HCT116 (cell line): ENCODE data around the gene ATG101. TPM values are rescaled to one million over a fixed set of nuclear protein-coding genes. Genes with fewer than 3 reads are reported as not detected.

ENCODE experiments used
- ATAC-seq: fragments of 200-7000 bp; cut with Tn5 transposase; 2 replicates; pipeline ENCODE4 v1.9.1; 2020; ENCODE audit warnings: mild to moderate bottlenecking, moderate library complexity
- BruUV-seq: library from RNA; stranded (reverse); fragments of 400-500 nt; replicated peaks from 2 replicates; lab custom pipeline; 2021; lab: Mats Ljungman, UMichigan
- CTCF ChIA-PET: fragments of 300-600 bp; sonication (Branson Sonifier 250); formaldehyde crosslinking; loops from one replicate; lab custom pipeline; 2021; ENCODE audit warnings: antibody characterized with exemption; lab: Charles Lee
- POLR2A ChIA-PET: fragments of 300-600, 350-600 bp; sonication (Branson Sonifier 250); formaldehyde crosslinking; loops from one replicate; lab custom pipeline; 2021; ENCODE audit warnings: antibody characterized with exemption; lab: Charles Lee
- RAD21 ChIA-PET, 2 experiments: fragments of 300-600 bp; sonication (Branson Sonifier 250); formaldehyde crosslinking; loops; one replicate each; lab custom pipeline; 2023; ENCODE audit warnings: low total read pairs in 2 of 2; ENCODE audit not compliant: uncharacterized antibody in 2 of 2, unreplicated experiment in 2 of 2, low non-redundant PET in 1 of 2; lab: Charles Lee
- DNase-seq: peaks from one replicate; pipeline ENCODE4 v3.0.0-alpha.2; 2010; ENCODE audit warnings: low read depth, low spot score
- H2AFZ ChIP-seq: fragments of 200-600 bp; shearing (Covaris generic), sonication (generic); 2 replicates; pipeline ENCODE4 v1.6.1; 2017; ENCODE audit warnings: low read depth, mixed run types, mixed read lengths, antibody characterized with exemption, low read length; ENCODE audit not compliant: poor library complexity, severe bottlenecking
- H3K27ac ChIP-seq: 2 replicates; pipeline ENCODE4 v1.5.1; 2012; ENCODE audit warnings: low read depth, low read length
- H3K27me3 ChIP-seq: fragments of 200-600 bp; sonication (generic); 2 replicates; pipeline ENCODE4 v1.6.1; 2016; ENCODE audit warnings: mixed run types, low read length, mixed read lengths; ENCODE audit not compliant: insufficient read depth
- H3K36me3 ChIP-seq, 2 experiments: fragments of 200-500 bp in 1 of 2; fragments of 200-600 bp in 1 of 2; sonication (Bioruptor generic) in 1 of 2; sonication (generic) in 1 of 2; 2 replicates each; pipeline versions ENCODE4 v1.5.1 to v1.6.1; 2014 to 2016; ENCODE audit warnings: low read length in 2 of 2, inconsistent platforms in 1 of 2, mixed read lengths in 1 of 2, mixed run types in 1 of 2; ENCODE audit not compliant: insufficient read depth in 2 of 2, control insufficient read depth in 1 of 2
- H3K4me1 ChIP-seq, 2 experiments: fragments of 200-600 bp in 1 of 2; sonication (generic) in 1 of 2; 2 replicates each; pipeline versions ENCODE4 v1.5.1 to v1.6.1; 2012 to 2017; ENCODE audit warnings: low read length in 2 of 2, inconsistent platforms in 1 of 2, mild to moderate bottlenecking in 1 of 2, mixed read lengths in 1 of 2, mixed run types in 1 of 2, moderate library complexity in 1 of 2; ENCODE audit not compliant: insufficient read depth in 2 of 2, control insufficient read depth in 1 of 2
- H3K4me2 ChIP-seq: fragments of 200-600 bp; sonication (generic); 2 replicates; pipeline ENCODE4 v1.6.1; 2017; ENCODE audit warnings: mixed run types, low read length, mixed read lengths
- H3K4me3 ChIP-seq, 2 experiments: fragments of 200-600 bp in 1 of 2; sonication (generic) in 1 of 2; replicated peaks in 1 of 2; 2 replicates each; pipeline ENCODE4 v1.5.1; 2011 to 2016; ENCODE audit warnings: low read length in 2 of 2, control low read depth in 1 of 2, low read depth in 1 of 2, mild to moderate bottlenecking in 1 of 2, mixed read lengths in 1 of 2, mixed run types in 1 of 2
- H3K79me2 ChIP-seq: fragments of 200-600 bp; sonication (generic); 2 replicates; pipeline ENCODE4 v1.6.1; 2017; ENCODE audit warnings: mild to moderate bottlenecking, mixed run types, low read length, moderate library complexity, mixed read lengths; ENCODE audit not compliant: insufficient read depth
- H3K9ac ChIP-seq: fragments of 200-600 bp; sonication (generic); 2 replicates; pipeline ENCODE4 v1.6.1; 2016; ENCODE audit warnings: low read length, mixed read lengths
- H3K9me2 ChIP-seq: fragments of 200-600 bp; sonication (generic), shearing (Covaris generic); 2 replicates; pipeline ENCODE4 v1.6.1; 2017; ENCODE audit warnings: mixed run types, mild to moderate bottlenecking, moderate library complexity; ENCODE audit not compliant: insufficient read depth
- H3K9me3 ChIP-seq, 2 experiments: fragments of 200-500 bp in 1 of 2; fragments of 200-600 bp in 1 of 2; sonication (Bioruptor generic) in 1 of 2; sonication (generic) in 1 of 2; 2 replicates each; pipeline ENCODE4 v1.6.1; 2014 to 2017; ENCODE audit warnings: low read length in 2 of 2, mixed read lengths in 2 of 2, inconsistent platforms in 1 of 2, low read depth in 1 of 2, mild to moderate bottlenecking in 1 of 2, mixed run types in 1 of 2, moderate library complexity in 1 of 2; ENCODE audit not compliant: control insufficient read depth in 1 of 2, insufficient read depth in 1 of 2
- H4K20me1 ChIP-seq: fragments of 200-600 bp; sonication (generic), shearing (Covaris generic); 2 replicates; pipeline ENCODE4 v1.6.1; 2017; ENCODE audit warnings: mixed run types, mild to moderate bottlenecking, moderate library complexity; ENCODE audit not compliant: insufficient read depth
- ATF3 ChIP-seq: IDR thresholded peaks from 2 replicates; pipeline ENCODE4 v1.6.1; 2012
- CBX3 ChIP-seq: IDR thresholded peaks from 2 replicates; pipeline ENCODE4 v1.6.1; 2012; ENCODE audit warnings: low read depth
- CEBPB ChIP-seq: IDR thresholded peaks from 2 replicates; pipeline ENCODE4 v1.6.1; 2012; ENCODE audit warnings: low read depth
- CTCF ChIP-seq, 3 experiments: fragments of 200-600 bp in 1 of 3; sonication (generic) in 1 of 3; IDR thresholded peaks in 2 of 3; conservative IDR thresholded peaks in 1 of 3; 2 replicates each; pipeline ENCODE4 v1.5.1; 2012 to 2017; ENCODE audit warnings: low read depth in 2 of 3, low read length in 2 of 3, antibody characterized with exemption in 1 of 3, borderline replicate concordance in 1 of 3, control low read depth in 1 of 3, mild to moderate bottlenecking in 1 of 3, mixed read lengths in 1 of 3, mixed run types in 1 of 3, moderate library complexity in 1 of 3; ENCODE audit not compliant: insufficient read depth in 1 of 3
- EZH2 ChIP-seq: fragments of 200-600 bp; sonication (generic); IDR thresholded peaks from 2 replicates; pipeline ENCODE4 v1.6.1; 2017; ENCODE audit warnings: antibody characterized with exemption, mixed run types
- MAX ChIP-seq: IDR thresholded peaks from 2 replicates; pipeline ENCODE4 v1.6.1; 2012
- POLR2A ChIP-seq: IDR thresholded peaks from 2 replicates; pipeline ENCODE4 v1.7.0; 2011; ENCODE audit warnings: borderline replicate concordance; ENCODE audit not compliant: insufficient read depth, insufficient read length; ENCODE audit errors: extremely low read depth
- POLR2AphosphoS5 ChIP-seq: IDR thresholded peaks from 2 replicates; pipeline ENCODE4 v1.6.1; 2011; ENCODE audit warnings: mild to moderate bottlenecking, low read depth, low read length, moderate library complexity
- RAD21 ChIP-seq: IDR thresholded peaks from 2 replicates; pipeline ENCODE4 v1.6.1; 2012; ENCODE audit warnings: low read depth, mild to moderate bottlenecking
- SIN3A ChIP-seq: IDR thresholded peaks from 2 replicates; pipeline ENCODE4 v1.6.1; 2012; ENCODE audit warnings: low read depth
- SP1 ChIP-seq: IDR thresholded peaks from 2 replicates; pipeline ENCODE4 v1.6.1; 2012; ENCODE audit warnings: low read depth
- SRF ChIP-seq: IDR thresholded peaks from 2 replicates; pipeline ENCODE4 v1.6.1; 2012; ENCODE audit warnings: low read depth
- TCF7L2 ChIP-seq: IDR thresholded peaks from 2 replicates; pipeline ENCODE4 v1.7.0; 2011; ENCODE audit warnings: borderline replicate concordance, inconsistent platforms; ENCODE audit not compliant: insufficient read depth, insufficient read length; ENCODE audit errors: extremely low read depth
- intact Hi-C: fragments of 100-400 bp; cut with micrococcal nuclease; formaldehyde crosslinking; loops from 2 replicates; pipeline ENCODE4 v1.10.0; 2022
- total RNA-seq: library from RNA; stranded (reverse); gene quantifications from one replicate; pipeline ENCODE4 v1.2.1, GENCODE V29; 2021; ENCODE audit not compliant: unreplicated experiment

Gene ATG101
- total RNA-seq, 1 experiment from 2014 or later: 49.2 TPM

GRCh38 chr12:52044292-52044983 lies 25.3 kb upstream of the ATG101 start:
- RAD21 ChIA-PET: no interaction called here

More at GRCh38 chr12:52044292-52044983, 25.3 kb upstream of the ATG101 start:
- Histone ChIP-seq H3K4me3 (no peak overlapping the region), H2AFZ (no peak overlapping the region), H3K27ac (no peak overlapping the region), H4K20me1 (no peaks in the 10 kb centered on the region), H3K9ac (no peak overlapping the region), H3K4me2 (no peak overlapping the region), H3K36me3 (no peaks in the 10 kb centered on the region), H3K4me1 (peaks cover 0 to 21% of the 10 kb centered on the region in 2 experiments; a peak in 2 of 4 replicates), H3K9me3 (no peaks in the 10 kb centered on the region), H3K27me3 (no peaks in the 10 kb centered on the region), H3K79me2 (peaks cover 6% of the 10 kb centered on the region; the same call in 1 of the 2 replicates), H3K9me2 (no peaks in the 10 kb centered on the region)
- ChIA-PET POLR2A (no interaction called here), CTCF (no interaction called here)
- ATAC-seq (no peak), DNase-seq (no peak)
- BruUV-seq: no TSS peak
- intact Hi-C loops: no loop called here
- no peak for TF ChIP-seq CBX3
- no peak for TF ChIP-seq MAX
- no peak for TF ChIP-seq POLR2AphosphoS5
- no peak for TF ChIP-seq CTCF (IDR thresholded peaks at IDR 0.05 in 2 of 3, conservative IDR thresholded peaks at IDR 0.05 in 1 of 3; ENCODE audit: borderline replicate concordance in 1 of 3, insufficient read depth in 1 of 3, low read depth in 2 of 3, low read length in 2 of 3)
- no peak for TF ChIP-seq SP1
- no peak for TF ChIP-seq RAD21
- no peak for TF ChIP-seq CEBPB
- TF ChIP-seq EZH2: no peak
- no peak for TF ChIP-seq TCF7L2
- no peak for TF ChIP-seq POLR2A
- TF ChIP-seq SIN3A: no peak
- no peak for TF ChIP-seq SRF
- TF ChIP-seq ATF3: no peak
